ENCODE data around the gene ANO3.

ANO3 gene

GRCh38 chr11:26474401-26474800, 142.5 kb downstream of the ANO3 start:
- TF ChIP-seq, protein P1, sequence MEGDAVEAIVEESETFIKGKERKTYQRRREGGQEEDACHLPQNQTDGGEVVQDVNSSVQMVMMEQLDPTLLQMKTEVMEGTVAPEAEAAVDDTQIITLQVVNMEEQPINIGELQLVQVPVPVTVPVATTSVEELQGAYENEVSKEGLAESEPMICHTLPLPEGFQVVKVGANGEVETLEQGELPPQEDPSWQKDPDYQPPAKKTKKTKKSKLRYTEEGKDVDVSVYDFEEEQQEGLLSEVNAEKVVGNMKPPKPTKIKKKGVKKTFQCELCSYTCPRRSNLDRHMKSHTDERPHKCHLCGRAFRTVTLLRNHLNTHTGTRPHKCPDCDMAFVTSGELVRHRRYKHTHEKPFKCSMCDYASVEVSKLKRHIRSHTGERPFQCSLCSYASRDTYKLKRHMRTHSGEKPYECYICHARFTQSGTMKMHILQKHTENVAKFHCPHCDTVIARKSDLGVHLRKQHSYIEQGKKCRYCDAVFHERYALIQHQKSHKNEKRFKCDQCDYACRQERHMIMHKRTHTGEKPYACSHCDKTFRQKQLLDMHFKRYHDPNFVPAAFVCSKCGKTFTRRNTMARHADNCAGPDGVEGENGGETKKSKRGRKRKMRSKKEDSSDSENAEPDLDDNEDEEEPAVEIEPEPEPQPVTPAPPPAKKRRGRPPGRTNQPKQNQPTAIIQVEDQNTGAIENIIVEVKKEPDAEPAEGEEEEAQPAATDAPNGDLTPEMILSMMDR (IDR thresholded peaks at IDR 0.05; ENCODE audit: insufficient read depth, low read length, poor library complexity, severe bottlenecking) = no peak
- H3K27me3 ChIP-seq (replicated peaks; ENCODE audit: control insufficient read depth, insufficient read depth, low read length) = no peaks in the 10 kb centered on the region
- no peaks in the 10 kb centered on the region for H3K36me3 ChIP-seq (ENCODE audit: control insufficient read depth, insufficient read depth, low read length)
- no peak for DNase-seq (ENCODE audit: extremely low read depth, insufficient read length)
- H3K4me3 ChIP-seq (replicated peaks; ENCODE audit: low read depth, low read length) = no peak overlapping the region

DNA sequence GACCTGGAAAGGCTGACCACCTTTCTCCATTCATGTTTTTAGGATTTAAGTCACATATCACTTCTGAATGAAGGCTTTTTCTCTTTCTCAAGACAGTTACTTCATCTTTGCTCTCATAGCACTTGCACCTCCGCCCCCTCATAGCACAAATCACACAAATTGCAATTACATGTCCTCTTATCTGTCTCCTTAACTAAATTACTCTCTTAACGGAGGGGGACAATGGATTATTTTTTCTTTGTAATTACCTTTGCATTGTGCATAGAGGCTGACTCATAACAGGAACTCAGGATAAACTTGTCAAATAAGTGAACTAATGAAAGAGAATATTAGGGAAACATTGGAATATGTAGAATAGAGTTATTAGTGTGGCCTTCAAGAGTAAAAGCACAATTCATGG, 145.5 kb downstream of the ANO3 start:
- Histone ChIP-seq H3K4me3 (replicated peaks; ENCODE audit: low read depth, low read length) (no peak overlapping the region), H3K36me3 (ENCODE audit: control insufficient read depth, insufficient read depth, low read length) (no peaks in the 10 kb centered on the region), H3K27me3 (replicated peaks; ENCODE audit: control insufficient read depth, insufficient read depth, low read length) (no peaks in the 10 kb centered on the region)
- no peak for DNase-seq (ENCODE audit: extremely low read depth, insufficient read length)
- TF ChIP-seq, protein P1 (IDR thresholded peaks at IDR 0.05; ENCODE audit: insufficient read depth, low read length, poor library complexity, severe bottlenecking) = no peak

GRCh38 chr11:26478710-26479109, 146.8 kb downstream of the ANO3 start:
- Histone ChIP-seq H3K36me3 (ENCODE audit: control insufficient read depth, insufficient read depth, low read length) (no peaks in the 10 kb centered on the region), H3K27me3 (replicated peaks; ENCODE audit: control insufficient read depth, insufficient read depth, low read length) (no peaks in the 10 kb centered on the region), H3K4me3 (replicated peaks; ENCODE audit: low read depth, low read length) (no peak overlapping the region)
- TF ChIP-seq, protein P1 (IDR thresholded peaks at IDR 0.05; ENCODE audit: insufficient read depth, low read length, poor library complexity, severe bottlenecking) = no peak
- no peak for DNase-seq (ENCODE audit: extremely low read depth, insufficient read length)

DNA sequence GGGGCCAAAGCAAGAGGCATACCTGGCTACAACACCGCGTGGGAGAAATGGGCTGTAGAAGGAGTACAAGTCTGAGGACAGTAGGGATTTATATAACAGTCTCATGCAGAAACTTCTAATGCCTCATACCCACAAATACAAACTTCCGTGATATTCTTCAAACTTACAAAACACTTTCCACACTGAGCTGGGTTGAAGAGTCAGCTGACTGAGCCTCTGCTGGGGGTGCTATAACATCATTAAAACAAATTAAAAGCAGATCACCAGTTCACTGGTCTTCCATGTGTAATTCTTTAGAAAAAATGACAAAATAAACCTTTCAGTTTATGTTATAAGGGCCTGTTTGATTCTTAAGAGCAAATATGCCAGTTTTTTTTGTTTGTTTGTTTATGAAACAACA, 148.1 kb downstream of the ANO3 start:
- H3K4me3 ChIP-seq (replicated peaks; ENCODE audit: low read depth, low read length) = no peak overlapping the region
- TF ChIP-seq, protein P1 (IDR thresholded peaks at IDR 0.05; ENCODE audit: insufficient read depth, low read length, poor library complexity, severe bottlenecking) = no peak
- no peaks in the 10 kb centered on the region for H3K36me3 ChIP-seq (ENCODE audit: control insufficient read depth, insufficient read depth, low read length)
- DNase-seq (ENCODE audit: extremely low read depth, insufficient read length) = no peak
- no peaks in the 10 kb centered on the region for H3K27me3 ChIP-seq (replicated peaks; ENCODE audit: control insufficient read depth, insufficient read depth, low read length)

DNA sequence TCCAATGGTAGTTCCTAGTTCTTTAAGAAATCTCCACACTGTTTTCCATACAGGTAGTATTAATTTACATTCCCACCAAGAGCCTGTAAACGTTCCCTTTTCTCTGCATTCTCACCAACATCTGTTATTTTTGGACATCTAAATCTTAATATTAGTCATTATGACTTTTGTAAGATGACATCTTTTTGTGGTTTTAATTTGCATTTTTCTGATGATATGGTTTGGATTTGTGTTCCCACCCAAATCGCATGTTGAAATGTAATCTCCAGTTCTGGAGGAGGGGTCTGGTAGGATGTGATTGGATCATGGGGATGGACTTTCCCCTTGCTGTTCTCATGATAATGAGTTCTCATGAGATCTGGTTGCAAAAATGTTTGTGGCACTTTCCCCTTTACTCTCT, 151.2 kb downstream of the ANO3 start:
- DNase-seq (ENCODE audit: extremely low read depth, insufficient read length) = no peak
- no peaks in the 10 kb centered on the region for H3K27me3 ChIP-seq (replicated peaks; ENCODE audit: control insufficient read depth, insufficient read depth, low read length)
- no peak overlapping the region for H3K4me3 ChIP-seq (replicated peaks; ENCODE audit: low read depth, low read length)
- TF ChIP-seq, protein P1 (IDR thresholded peaks at IDR 0.05; ENCODE audit: insufficient read depth, low read length, poor library complexity, severe bottlenecking) = no peak
- H3K36me3 ChIP-seq (ENCODE audit: control insufficient read depth, insufficient read depth, low read length) = no peaks in the 10 kb centered on the region

- H3K4me3 ChIP-seq (replicated peaks; ENCODE audit: low read depth, low read length) = no peak overlapping the region
- TF ChIP-seq, protein P1 (IDR thresholded peaks at IDR 0.05; ENCODE audit: insufficient read depth, low read length, poor library complexity, severe bottlenecking) = no peak
- no peak for DNase-seq (ENCODE audit: extremely low read depth, insufficient read length)
- H3K36me3 ChIP-seq (ENCODE audit: control insufficient read depth, insufficient read depth, low read length) = no peaks in the 10 kb centered on the region
- no peaks in the 10 kb centered on the region for H3K27me3 ChIP-seq (replicated peaks; ENCODE audit: control insufficient read depth, insufficient read depth, low read length)
Measured at GRCh38 chr11:26490546-26490945, 158.6 kb downstream of the ANO3 start.

Measured in GM06990 (cell line).